Measurements from ENCODE around the gene ADAM30. TPM values are rescaled to one million over a fixed set of nuclear protein-coding genes. Genes with fewer than 3 reads are reported as not detected.

The ADAM30 gene
- total and polyA plus RNA-seq, 2 experiments from 2014 or later, result not detected

DNA sequence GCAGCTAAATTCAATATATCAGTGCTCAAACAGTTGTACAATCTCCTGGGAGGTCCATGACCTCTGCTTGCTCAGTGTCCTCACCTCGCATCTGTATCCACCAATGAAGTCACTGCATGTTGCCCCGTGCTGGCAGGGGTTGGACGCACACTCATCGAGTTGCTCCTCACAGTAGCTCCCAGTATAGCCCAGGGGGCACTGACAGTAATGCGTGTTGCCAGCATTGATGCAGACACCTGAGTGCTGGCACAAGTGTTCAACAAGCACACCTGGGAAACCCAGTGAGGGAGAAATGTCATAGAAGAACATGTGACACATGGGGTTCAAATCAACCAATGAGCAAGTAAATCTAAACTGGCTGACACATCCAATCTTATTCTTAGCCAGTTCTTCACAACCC is 40.9 kb upstream of the ADAM30 start:
- Histone ChIP-seq H3K4me2 (no peak overlapping the region), H3K4me1 (ENCODE audit: insufficient read depth) (no peaks in the 10 kb centered on the region), H3K36me3 (replicated peaks; ENCODE audit: insufficient read depth, low read depth) (peaks cover 13% of the 10 kb centered on the region), H3K27me3 (no peaks in the 10 kb centered on the region), H3K79me2 (no peaks in the 10 kb centered on the region), H2AFZ (no peak overlapping the region), H4K20me1 (ENCODE audit: insufficient read depth, poor library complexity, severe bottlenecking) (no peaks in the 10 kb centered on the region), H3K4me3 (no peak overlapping the region), H3K9me2 (replicated peaks; ENCODE audit: insufficient read depth) (no peaks in the 10 kb centered on the region), H3K9me3 (ENCODE audit: low read depth) (peaks cover 6% of the 10 kb centered on the region), H3K27ac (no peak overlapping the region)
- 97% methylated on average over 5 of the region's 5 CpGs for WGBS (ENCODE audit: low lambda C conversion rate, missing lambda C conversion rate)
- no peak for TF ChIP-seq EZH2 (IDR thresholded peaks at IDR 0.05; ENCODE audit: borderline replicate concordance)
- no peak for TF ChIP-seq EZH2phosphoT487 (IDR thresholded peaks at IDR 0.05; ENCODE audit: low read depth, severe bottlenecking, unreplicated experiment)
- TF ChIP-seq, protein P1, sequence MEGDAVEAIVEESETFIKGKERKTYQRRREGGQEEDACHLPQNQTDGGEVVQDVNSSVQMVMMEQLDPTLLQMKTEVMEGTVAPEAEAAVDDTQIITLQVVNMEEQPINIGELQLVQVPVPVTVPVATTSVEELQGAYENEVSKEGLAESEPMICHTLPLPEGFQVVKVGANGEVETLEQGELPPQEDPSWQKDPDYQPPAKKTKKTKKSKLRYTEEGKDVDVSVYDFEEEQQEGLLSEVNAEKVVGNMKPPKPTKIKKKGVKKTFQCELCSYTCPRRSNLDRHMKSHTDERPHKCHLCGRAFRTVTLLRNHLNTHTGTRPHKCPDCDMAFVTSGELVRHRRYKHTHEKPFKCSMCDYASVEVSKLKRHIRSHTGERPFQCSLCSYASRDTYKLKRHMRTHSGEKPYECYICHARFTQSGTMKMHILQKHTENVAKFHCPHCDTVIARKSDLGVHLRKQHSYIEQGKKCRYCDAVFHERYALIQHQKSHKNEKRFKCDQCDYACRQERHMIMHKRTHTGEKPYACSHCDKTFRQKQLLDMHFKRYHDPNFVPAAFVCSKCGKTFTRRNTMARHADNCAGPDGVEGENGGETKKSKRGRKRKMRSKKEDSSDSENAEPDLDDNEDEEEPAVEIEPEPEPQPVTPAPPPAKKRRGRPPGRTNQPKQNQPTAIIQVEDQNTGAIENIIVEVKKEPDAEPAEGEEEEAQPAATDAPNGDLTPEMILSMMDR (IDR thresholded peaks at IDR 0.05; ENCODE audit: poor library complexity), result no peak
- no peak for DNase-seq (ENCODE audit: low spot score)

DNA sequence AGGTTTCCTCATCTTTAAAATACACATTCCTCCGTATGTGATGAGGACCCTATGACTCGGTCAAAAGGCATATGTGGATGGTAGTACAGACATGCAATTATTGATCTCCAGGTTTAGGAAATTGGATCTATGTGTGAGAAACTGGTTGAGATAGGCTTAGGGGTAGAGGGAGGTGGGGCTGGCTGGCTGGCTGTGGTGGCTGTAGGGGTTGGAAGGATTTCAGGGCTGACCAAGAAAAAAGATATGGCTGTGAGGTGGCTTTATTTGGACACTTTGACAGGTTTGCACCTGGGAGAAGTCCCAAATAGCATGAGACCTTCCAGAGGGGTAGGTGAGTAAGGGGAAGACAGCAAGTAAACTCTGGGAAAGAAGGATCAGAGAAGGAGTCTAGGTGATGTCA is 39.6 kb upstream of the ADAM30 start:
- H3K9me2 ChIP-seq (replicated peaks; ENCODE audit: insufficient read depth), result no peaks in the 10 kb centered on the region
- H3K27me3 ChIP-seq, result no peaks in the 10 kb centered on the region
- H2AFZ ChIP-seq, result no peak overlapping the region
- H3K9me3 ChIP-seq (ENCODE audit: low read depth), result peaks cover 6% of the 10 kb centered on the region
- no peak overlapping the region for H3K4me2 ChIP-seq
- H3K27ac ChIP-seq, result no peak overlapping the region
- H3K79me2 ChIP-seq, result no peaks in the 10 kb centered on the region
- DNase-seq (ENCODE audit: low spot score), result no peak
- no peak overlapping the region for H3K4me3 ChIP-seq
- H3K36me3 ChIP-seq (replicated peaks; ENCODE audit: insufficient read depth, low read depth), result peaks cover 13% of the 10 kb centered on the region
- no peak for TF ChIP-seq EZH2 (IDR thresholded peaks at IDR 0.05; ENCODE audit: borderline replicate concordance)
- no peak for TF ChIP-seq EZH2phosphoT487 (IDR thresholded peaks at IDR 0.05; ENCODE audit: low read depth, severe bottlenecking, unreplicated experiment)
- TF ChIP-seq, protein P1 (IDR thresholded peaks at IDR 0.05; ENCODE audit: poor library complexity), result no peak
- no peaks in the 10 kb centered on the region for H4K20me1 ChIP-seq (ENCODE audit: insufficient read depth, poor library complexity, severe bottlenecking)
- H3K4me1 ChIP-seq (ENCODE audit: insufficient read depth), result no peaks in the 10 kb centered on the region
- 89% methylated on average over 2 of the region's 2 CpGs for WGBS (ENCODE audit: low lambda C conversion rate, missing lambda C conversion rate)

GRCh38 chr1:119935373-119935772 is 39.1 kb upstream of the ADAM30 start:
- Histone ChIP-seq H3K9me3 (ENCODE audit: low read depth) (peaks cover 6% of the 10 kb centered on the region), H3K27ac (no peak overlapping the region), H3K79me2 (no peaks in the 10 kb centered on the region), H3K9me2 (replicated peaks; ENCODE audit: insufficient read depth) (no peaks in the 10 kb centered on the region), H3K4me3 (no peak overlapping the region), H3K27me3 (no peaks in the 10 kb centered on the region), H2AFZ (no peak overlapping the region), H3K4me2 (no peak overlapping the region), H3K4me1 (ENCODE audit: insufficient read depth) (no peaks in the 10 kb centered on the region), H4K20me1 (ENCODE audit: insufficient read depth, poor library complexity, severe bottlenecking) (no peaks in the 10 kb centered on the region), H3K36me3 (replicated peaks; ENCODE audit: insufficient read depth, low read depth) (peaks cover 13% of the 10 kb centered on the region)
- DNase-seq (ENCODE audit: low spot score), result no peak
- no peak for TF ChIP-seq EZH2phosphoT487 (IDR thresholded peaks at IDR 0.05; ENCODE audit: low read depth, severe bottlenecking, unreplicated experiment)
- TF ChIP-seq, protein P1 (IDR thresholded peaks at IDR 0.05; ENCODE audit: poor library complexity), result no peak
- no peak for TF ChIP-seq EZH2 (IDR thresholded peaks at IDR 0.05; ENCODE audit: borderline replicate concordance)
- 95% methylated on average over 1 of the region's 1 CpG for WGBS (ENCODE audit: low lambda C conversion rate, missing lambda C conversion rate)

GRCh38 chr1:119933397-119933796 is 37.1 kb upstream of the ADAM30 start:
- no peak overlapping the region for H3K4me2 ChIP-seq
- peaks cover 6% of the 10 kb centered on the region for H3K9me3 ChIP-seq (ENCODE audit: low read depth)
- no peak overlapping the region for H3K27ac ChIP-seq
- no peak overlapping the region for H3K4me3 ChIP-seq
- no peaks in the 10 kb centered on the region for H3K4me1 ChIP-seq (ENCODE audit: insufficient read depth)
- TF ChIP-seq, protein P1 (IDR thresholded peaks at IDR 0.05; ENCODE audit: poor library complexity), result no peak
- TF ChIP-seq EZH2 (IDR thresholded peaks at IDR 0.05; ENCODE audit: borderline replicate concordance) (no peak), EZH2phosphoT487 (IDR thresholded peaks at IDR 0.05; ENCODE audit: low read depth, severe bottlenecking, unreplicated experiment) (no peak)
- H3K79me2 ChIP-seq, result no peaks in the 10 kb centered on the region
- no peaks in the 10 kb centered on the region for H4K20me1 ChIP-seq (ENCODE audit: insufficient read depth, poor library complexity, severe bottlenecking)
- no peak overlapping the region for H2AFZ ChIP-seq
- peaks cover 13% of the 10 kb centered on the region for H3K36me3 ChIP-seq (replicated peaks; ENCODE audit: insufficient read depth, low read depth)
- no peaks in the 10 kb centered on the region for H3K9me2 ChIP-seq (replicated peaks; ENCODE audit: insufficient read depth)
- no peaks in the 10 kb centered on the region for H3K27me3 ChIP-seq
- DNase-seq (ENCODE audit: low spot score), result no peak

All from hepatocyte (in vitro differentiated cells).